Measurements from ENCODE around the gene B3GALT4.

Gene B3GALT4

DNA sequence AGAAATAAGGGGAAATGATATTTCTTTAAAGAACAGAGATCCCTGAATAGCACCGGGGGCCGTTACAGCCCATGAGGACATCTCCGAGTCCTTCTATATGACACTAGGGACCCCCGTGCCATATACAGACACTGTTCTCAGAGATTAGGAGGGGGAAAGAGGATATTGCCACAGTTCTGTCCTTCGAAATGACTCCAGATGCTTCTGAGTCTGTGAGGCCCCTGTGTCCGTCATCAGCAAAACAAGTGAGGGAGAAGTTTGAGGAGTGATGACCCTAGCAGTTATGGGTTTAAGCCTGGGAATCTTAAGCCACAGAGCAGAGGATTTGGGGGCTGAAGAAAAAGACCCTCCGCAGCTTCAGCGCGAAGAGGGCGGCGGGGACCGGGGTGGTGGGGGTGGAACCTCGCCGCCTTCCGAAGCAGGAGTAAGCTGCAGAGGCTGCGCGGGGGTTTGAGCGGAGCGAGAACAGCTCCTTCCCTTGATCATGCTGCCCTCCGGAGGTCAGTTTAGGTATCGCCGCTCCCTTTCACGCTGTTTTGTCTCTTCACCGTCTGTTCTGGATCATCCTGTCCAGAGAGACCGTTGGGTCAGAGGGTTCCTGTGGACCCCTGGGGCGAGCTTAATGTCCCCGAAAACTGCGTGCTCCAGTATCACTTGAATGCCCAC is 28.8 kb upstream of the B3GALT4 start:
- TF ChIP-seq CTCF (IDR thresholded peaks at IDR 0.05) (peak; percentile 87), ZFX (IDR thresholded peaks at IDR 0.05; ENCODE audit: borderline replicate concordance) (no peak)
- H3K27ac ChIP-seq = peak overlapping the region; percentile 94

GRCh38 chr6:33248643-33248931 is 28.3 kb upstream of the B3GALT4 start:
- peak overlapping the region; percentile 94 for H3K27ac ChIP-seq

GRCh38 chr6:33248932-33249731 is 27.8 kb upstream of the B3GALT4 start:
- TF ChIP-seq ZFX (IDR thresholded peaks at IDR 0.05; ENCODE audit: borderline replicate concordance) (no peak), CTCF (IDR thresholded peaks at IDR 0.05) (no peak)
- H3K27ac ChIP-seq = peak overlapping the region; percentile 94

More at GRCh38 chr6:33248643-33248931, 28.3 kb upstream of the B3GALT4 start:
- peak; percentile 55 for TF ChIP-seq CTCF (IDR thresholded peaks at IDR 0.05)
- TF ChIP-seq ZFX (IDR thresholded peaks at IDR 0.05; ENCODE audit: borderline replicate concordance) = no peak

DNA sequence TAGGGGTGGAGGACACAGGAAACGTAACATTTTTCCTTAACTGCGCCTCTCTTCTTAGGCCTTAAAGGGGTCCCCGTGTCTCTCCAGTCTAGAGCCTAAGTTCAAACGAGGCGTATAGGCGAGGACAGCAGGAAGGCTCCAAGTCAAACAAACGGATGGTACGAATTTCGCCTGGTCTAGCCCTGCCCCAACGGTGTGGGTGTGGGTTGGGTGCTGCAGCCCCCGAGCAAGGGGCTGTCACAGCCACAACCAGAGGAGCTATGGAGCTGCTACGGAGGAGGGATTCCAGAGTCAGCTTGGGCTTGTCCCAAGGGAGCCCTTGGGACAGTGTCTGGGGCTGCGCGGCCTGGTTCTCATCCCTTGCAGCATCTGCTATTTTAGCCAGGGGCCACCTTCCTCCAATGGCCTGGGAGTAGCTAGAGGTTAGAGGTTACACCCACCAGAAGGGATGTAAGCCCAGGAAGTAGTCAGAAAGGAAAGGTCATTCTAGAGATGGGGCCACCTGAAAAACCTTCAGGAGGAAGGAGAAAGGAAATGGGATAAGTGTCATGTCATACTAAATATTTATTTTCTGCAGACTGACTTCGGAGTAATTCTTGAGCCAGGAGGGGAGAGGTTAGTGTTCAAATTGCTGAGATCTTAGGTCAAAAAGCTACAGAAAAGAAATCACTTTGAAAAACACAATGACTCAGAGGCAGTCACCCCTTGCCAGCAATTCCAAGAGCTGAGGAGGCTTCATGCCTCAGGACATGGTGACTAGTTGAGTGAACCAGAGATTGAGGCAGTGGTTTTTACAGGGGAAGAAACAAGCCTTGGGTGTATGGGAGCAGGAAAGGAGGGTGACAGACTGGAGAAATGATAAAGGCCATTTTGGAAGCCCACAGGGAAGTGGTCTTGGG is 26.9 kb upstream of the B3GALT4 start:
- peak overlapping the region; percentile 94 for H3K27ac ChIP-seq
- TF ChIP-seq CTCF (IDR thresholded peaks at IDR 0.05) (no peak), ZFX (IDR thresholded peaks at IDR 0.05; ENCODE audit: borderline replicate concordance) (no peak)

GRCh38 chr6:33250731-33251130 is 26.2 kb upstream of the B3GALT4 start:
- H3K27ac ChIP-seq = peak overlapping the region; percentile 94
- no peak for TF ChIP-seq ZFX (IDR thresholded peaks at IDR 0.05; ENCODE audit: borderline replicate concordance)

DNA sequence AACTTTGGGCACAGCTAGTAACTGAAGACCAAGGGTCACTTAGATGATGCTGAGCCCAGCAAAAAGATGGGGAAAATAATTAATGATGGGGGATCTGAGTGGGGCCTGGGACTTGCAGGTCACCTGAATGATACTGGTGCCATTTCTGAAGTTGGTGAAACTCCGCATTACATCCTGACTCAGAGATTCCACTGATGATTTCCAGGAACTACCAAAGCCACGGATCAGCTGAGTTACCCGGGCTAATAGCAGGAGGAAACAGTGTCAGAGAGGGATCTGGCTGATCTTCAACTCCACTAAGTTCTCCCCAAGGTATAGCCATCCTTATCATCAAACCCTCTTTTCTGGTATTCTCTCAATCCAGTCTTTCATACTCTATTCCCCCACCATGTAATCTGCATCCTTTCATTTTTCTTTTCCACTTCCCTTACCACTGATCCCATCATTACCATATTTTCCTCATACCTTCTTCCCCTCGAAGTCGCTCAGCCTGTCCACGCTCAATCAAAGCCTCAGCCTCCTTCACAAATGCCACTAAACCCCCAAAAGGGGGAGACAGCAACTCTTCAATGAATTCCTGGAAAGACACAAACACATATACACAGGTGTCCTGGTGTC is 25.4 kb upstream of the B3GALT4 start:
- H3K27ac ChIP-seq = no peak overlapping the region
- TF ChIP-seq ZFX (IDR thresholded peaks at IDR 0.05; ENCODE audit: borderline replicate concordance) = no peak
- no peak for TF ChIP-seq CTCF (IDR thresholded peaks at IDR 0.05)

DNA sequence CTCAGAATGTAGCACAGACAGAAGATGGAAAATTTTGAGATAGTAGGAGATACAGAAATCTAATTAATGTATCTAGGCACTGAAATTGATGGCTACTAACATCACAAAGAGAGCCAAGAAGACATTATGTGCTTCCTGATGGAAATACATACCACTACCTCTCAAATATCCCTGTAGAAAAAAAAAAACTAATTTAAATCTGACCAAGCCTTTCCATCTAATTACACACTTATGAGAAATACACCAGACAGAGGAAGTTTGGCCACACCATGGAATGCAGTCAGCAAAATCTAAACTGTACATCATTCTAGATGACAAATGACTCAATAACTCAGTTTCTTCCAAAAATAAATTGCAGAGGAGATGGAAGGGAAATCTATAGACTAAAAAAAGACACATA is 24.2 kb upstream of the B3GALT4 start:
- H3K27ac ChIP-seq = no peak overlapping the region
- TF ChIP-seq CTCF (IDR thresholded peaks at IDR 0.05) (no peak), ZFX (IDR thresholded peaks at IDR 0.05; ENCODE audit: borderline replicate concordance) (no peak)
